ENCODE results near the gene XKR8.
A peak's percentile ranks its signal among the peaks of the same experiment; 100 is the strongest.

The XKR8 gene

DNA sequence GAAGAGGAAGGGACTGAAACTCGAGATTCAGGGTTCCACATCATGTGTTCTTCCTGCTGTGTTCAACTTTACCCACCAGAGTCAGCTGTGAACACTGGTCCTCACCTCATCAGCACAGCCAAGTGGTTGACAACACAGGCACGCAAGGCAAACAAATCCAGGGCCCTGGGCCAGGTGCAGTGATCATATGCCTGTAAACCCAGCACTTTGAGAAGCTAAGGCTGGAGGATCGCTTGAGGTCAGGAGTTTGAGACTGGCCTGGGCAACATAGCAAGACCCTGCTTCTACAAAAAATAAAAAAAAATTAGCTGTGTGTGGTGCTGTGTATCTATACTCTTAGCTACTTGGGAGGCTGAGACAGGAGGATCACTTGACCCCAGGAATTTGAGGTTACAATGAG lies 8.4 kb upstream of the XKR8 start:
- in situ Hi-C loops (cut with HindIII; ENCODE audit: low pct_ligation_motif_present, low pct_unique_long_range_greater_than_20kb, low sequenced_read_pairs): no loop called here
- no peak for DNase-seq

DNA sequence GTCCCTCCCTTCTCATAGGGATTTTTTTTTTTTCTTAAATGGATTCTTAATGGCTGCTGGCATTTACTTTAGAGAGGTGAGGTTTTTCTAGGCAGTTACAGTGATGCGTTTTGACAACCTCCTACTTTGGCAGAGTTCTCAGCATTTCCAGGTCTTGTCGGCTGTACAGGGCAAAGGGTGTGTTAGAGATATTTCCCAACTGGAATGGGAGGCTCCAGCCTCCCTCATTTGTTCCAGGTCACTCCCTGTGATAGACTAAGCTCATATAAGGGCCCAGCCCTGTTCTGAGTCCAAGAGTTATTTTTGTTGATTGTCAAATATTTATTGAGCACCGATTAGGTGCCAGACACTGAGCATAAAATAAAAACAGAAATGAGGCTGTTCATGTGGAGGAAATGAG lies 7.6 kb upstream of the XKR8 start:
- in situ Hi-C loops (cut with HindIII; ENCODE audit: low pct_ligation_motif_present, low pct_unique_long_range_greater_than_20kb, low sequenced_read_pairs): no loop called here
- no peak for DNase-seq

DNA sequence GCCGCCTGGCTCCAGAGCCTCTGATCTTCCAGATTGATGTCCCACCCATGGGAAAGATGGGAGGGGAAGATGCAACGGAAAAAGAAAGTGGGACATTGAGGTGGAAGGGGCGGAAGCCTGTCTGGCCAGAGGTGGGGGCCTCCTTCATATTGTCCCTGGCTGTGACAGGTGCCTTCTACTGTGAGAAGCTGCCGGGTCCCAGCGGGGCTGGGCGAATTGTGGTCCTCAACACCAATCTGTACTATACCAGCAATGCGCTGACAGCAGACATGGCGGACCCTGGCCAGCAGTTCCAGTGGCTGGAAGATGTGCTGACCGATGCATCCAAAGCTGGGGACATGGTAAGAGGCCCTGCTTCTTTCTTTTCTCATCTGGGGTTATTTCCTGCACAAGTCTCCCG lies 5.6 kb upstream of the XKR8 start:
- in situ Hi-C loops (cut with HindIII; ENCODE audit: low pct_ligation_motif_present, low pct_unique_long_range_greater_than_20kb, low sequenced_read_pairs): no loop called here
- DNase-seq: no peak

DNA sequence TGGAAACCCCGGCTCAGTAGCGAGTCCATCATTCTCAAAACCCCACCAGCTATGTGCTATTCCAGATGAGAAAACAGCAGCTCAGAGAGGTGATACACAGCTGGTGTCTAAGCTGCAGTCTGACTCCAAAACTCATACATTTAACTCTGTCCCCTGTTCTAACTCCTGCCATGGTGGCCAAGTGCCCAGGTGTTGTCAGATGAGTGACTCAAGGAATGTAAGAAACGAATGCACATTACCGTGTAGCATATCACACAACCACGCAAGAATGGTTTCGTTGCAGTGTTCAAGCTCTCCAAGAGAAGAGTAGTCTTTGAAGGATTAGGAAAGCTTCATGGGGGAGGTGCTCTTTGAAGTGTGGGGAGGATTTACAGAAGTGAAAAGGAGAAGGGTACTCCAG lies 4.7 kb upstream of the XKR8 start:
- in situ Hi-C loops (cut with HindIII; ENCODE audit: low pct_ligation_motif_present, low pct_unique_long_range_greater_than_20kb, low sequenced_read_pairs): no loop called here
- DNase-seq: no peak

DNA sequence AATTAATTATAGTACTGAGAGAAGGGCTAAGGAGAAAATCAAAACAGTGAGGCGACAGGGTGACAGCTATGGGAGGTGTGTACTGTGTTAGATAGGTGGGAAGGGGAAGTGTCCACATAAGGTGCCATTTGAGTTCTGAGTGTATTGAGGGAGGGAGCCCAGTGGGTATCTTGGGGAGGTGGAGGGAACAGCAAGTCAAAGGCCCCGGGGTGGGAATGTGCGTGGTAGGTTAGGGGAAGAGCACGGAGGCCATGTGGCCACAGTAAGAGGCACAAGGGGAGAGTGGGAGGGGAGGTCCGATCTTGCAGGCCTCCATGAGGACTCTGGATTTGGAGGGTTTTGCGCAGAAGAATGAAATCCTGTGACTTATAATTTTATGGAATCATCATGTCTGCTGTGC lies 3.0 kb upstream of the XKR8 start:
- no peak for DNase-seq
- in situ Hi-C loops (cut with HindIII; ENCODE audit: low pct_ligation_motif_present, low pct_unique_long_range_greater_than_20kb, low sequenced_read_pairs): no loop called here

DNA sequence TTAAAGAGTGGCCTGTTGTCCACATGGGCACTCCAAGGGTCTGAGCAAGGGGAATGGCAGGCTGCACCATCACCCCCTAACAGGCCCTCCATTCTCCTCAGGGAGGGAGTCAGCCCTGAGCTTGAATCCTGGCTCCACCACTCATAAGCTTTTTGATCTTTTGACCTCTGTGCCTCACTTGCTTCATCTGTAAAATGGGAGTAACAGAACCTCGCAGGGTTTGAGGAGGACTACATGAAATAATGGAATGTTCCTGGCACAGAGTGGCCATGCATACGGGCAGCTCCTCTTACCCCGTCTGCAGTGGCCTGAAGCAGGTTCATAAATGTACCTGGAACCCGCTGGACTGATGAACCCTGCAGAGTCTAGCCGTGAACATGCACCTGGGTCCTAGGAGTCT lies 2.1 kb upstream of the XKR8 start:
- DNase-seq: no peak
- in situ Hi-C loops (cut with HindIII; ENCODE audit: low pct_ligation_motif_present, low pct_unique_long_range_greater_than_20kb, low sequenced_read_pairs): no loop called here

DNA sequence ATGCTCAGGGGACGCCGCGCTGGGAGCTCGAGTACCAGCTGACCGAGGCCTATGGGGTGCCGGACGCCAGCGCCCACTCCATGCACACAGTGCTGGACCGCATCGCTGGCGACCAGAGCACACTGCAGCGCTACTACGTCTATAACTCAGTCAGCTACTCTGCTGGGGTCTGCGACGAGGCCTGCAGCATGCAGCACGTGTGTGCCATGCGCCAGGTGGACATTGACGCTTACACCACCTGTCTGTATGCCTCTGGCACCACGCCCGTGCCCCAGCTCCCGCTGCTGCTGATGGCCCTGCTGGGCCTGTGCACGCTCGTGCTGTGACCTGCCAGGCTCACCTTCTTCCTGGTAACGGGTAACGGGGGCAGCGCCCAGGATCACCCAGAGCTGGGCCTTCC lies 1.3 kb upstream of the XKR8 start:
- in situ Hi-C loops (cut with HindIII; ENCODE audit: low pct_ligation_motif_present, low pct_unique_long_range_greater_than_20kb, low sequenced_read_pairs): no loop called here
- no peak for DNase-seq

DNA sequence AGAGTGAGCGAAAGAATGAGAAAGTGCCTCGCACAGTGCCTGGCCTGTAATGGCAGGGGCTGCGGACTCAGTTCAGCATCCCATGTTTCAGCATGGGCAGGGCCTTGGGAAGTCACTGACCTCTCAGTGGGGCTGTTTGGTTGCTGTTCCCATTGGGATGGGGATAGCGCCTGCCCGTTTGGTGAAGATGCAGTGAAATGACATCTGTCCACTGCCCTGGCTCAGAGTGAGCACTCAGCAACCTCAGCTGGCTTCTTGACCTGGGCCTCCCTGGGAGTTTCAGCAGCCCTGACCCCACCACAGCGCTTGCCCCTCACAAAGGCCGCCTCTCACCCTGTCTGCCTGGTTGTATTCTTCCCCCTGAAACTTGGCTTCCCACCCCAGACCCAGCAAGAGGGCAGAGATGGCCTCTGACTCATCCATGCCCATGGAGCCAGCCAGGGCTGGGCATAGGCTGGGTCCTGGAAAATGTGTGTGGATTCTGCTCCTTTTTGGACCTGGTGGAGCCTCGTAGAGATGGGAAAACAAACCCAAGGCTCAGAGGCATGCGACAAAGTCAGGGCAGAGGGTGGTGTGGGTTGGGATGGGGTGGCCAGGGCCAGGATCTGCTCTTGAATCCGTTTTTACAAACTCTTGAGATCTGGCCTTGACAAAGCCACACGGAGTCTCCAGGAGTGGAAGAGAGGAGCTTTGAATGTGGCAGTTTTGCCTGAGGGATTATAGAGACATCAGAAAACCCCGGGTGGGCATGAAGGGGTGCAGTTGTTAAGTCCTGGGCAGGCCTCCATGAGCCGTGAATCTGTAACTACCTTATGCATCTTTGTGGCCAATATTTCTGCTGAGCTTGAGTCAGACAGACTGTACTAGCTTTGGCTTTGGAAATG lies 1.2 kb downstream of the XKR8 start:
- peak; percentile 29 for DNase-seq
- in situ Hi-C loops (cut with HindIII; ENCODE audit: low pct_ligation_motif_present, low pct_unique_long_range_greater_than_20kb, low sequenced_read_pairs): no loop called here

DNA sequence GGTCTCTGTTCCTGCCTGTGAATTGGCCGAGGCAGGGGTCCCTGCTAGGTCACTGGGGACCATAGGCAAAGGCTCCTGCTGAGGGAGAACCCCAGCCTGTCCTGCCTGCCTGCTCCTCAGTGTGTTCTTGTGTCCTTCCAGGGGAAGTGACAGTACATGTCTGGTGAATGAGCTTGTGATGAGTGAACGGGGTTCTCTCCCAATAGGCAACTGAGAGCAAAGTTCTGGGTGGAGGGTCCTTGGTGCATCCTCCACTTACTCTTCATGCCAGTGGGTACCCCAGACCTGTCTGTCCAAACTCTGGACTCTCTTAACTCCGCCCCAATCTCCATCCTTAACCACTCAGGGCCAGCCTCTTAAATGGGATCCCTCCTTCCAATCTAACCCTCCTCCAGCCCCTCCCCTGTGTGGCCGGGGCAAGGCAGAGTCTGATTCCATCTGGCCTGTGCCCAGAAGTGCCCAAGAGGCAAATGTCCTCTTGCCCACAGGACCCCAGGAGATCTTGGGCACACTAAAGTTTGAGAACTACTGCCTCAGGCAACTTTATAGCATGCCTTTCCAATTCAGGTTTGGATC lies 2.0 kb downstream of the XKR8 start:
- peak; percentile 32 for DNase-seq
- in situ Hi-C loops (cut with HindIII; ENCODE audit: low pct_ligation_motif_present, low pct_unique_long_range_greater_than_20kb, low sequenced_read_pairs): no loop called here

DNA sequence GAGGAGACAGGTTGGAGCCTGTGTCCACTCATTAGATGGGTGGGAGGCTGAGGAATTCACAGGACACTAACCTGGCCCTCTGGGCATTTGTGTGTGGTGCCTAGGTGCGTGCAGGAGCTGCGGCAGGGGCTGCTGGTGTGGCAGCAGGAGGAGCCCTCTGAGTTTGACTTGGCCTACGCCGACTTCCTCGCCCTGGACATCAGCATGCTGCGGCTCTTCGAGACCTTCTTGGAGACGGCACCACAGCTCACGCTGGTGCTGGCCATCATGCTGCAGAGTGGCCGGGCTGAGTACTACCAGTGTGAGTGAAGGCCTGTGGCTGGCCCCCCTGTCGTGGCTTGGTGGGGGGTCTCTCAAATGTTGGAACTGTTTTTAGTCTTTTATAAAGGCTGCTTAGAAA lies 3.6 kb downstream of the XKR8 start:
- DNase-seq: no peak
- in situ Hi-C loops (cut with HindIII; ENCODE audit: low pct_ligation_motif_present, low pct_unique_long_range_greater_than_20kb, low sequenced_read_pairs): no loop called here

DNA sequence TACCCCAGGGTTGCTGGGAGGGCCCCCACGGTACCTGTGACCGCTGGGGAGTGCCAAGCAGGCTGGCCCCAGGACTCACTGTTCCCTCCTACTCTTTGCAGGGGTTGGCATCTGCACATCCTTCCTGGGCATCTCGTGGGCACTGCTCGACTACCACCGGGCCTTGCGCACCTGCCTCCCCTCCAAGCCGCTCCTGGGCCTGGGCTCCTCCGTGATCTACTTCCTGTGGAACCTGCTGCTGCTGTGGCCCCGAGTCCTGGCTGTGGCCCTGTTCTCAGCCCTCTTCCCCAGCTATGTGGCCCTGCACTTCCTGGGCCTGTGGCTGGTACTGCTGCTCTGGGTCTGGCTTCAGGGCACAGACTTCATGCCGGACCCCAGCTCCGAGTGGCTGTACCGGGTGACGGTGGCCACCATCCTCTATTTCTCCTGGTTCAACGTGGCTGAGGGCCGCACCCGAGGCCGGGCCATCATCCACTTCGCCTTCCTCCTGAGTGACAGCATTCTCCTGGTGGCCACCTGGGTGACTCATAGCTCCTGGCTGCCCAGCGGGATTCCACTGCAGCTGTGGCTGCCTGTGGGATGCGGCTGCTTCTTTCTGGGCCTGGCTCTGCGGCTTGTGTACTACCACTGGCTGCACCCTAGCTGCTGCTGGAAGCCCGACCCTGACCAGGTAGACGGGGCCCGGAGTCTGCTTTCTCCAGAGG lies 6.8 kb downstream of the XKR8 start:
- no peak for DNase-seq
- in situ Hi-C loops (cut with HindIII; ENCODE audit: low pct_ligation_motif_present, low pct_unique_long_range_greater_than_20kb, low sequenced_read_pairs): no loop called here

DNA sequence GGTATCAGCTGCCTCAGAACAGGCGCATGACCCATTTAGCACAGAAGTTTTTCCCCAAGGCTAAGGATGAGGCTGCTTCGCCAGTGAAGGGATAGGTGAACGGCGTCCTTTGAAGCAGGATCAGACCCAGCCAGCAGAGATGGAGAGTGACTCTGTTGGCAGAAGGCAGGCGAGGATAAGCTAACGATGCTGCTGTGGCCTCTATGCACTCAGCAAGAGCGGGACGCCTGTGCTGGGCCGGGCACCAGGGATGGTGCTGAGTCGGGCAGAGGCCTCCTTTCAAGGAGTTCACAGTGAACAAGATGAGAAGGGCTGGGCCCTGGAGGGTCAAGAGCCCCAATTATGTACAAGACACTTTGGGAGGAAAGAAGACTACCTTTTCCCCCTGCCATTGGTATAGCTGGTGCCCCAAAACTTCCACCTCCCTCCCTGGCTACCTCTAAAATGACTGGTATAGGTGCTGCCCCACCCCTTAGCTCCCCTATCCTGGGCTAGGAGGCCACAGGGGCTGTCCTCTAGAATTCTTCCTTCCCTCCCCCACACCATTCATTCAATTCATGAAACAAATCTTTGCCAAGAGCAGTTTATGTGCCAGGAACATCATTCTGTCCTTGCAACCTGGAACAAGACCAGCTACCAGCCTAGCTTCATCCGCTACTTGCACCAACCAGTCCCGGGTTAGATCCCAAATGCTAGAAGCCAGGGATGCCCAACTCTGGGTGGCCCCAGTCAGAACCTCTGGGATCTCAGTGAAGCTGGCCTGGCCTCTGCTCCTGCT lies 7.5 kb downstream of the XKR8 start:
- in situ Hi-C loops (cut with HindIII; ENCODE audit: low pct_ligation_motif_present, low pct_unique_long_range_greater_than_20kb, low sequenced_read_pairs): no loop called here
- no peak for DNase-seq

DNA sequence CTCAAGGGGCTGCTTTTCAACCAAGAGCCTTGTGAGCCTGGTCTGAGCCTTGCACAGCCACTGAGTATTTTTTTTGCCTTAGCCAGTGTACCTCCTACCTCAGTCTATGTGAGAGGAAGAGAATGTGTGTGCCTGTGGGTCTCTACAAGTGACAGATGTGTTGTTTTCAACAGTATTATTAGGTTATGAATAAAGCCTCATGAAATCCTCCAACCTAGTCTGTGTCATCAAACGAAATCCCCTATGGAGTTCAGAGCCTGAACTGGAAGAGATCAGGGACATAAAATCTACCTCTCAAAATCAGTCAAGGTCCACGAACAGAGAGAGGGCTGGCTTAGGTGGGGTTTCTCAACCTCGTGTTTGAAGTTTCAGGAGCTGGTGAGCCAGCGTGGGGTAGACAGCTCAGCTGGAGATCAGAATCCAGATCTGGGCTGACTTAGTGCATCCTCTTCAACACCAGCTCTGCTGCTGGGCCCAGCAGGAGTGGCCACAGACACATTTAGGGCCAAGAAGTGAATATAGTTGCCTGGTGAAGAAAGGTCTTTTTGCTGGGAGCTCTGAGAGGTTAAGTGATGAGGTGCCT lies 8.2 kb downstream of the XKR8 start:
- in situ Hi-C loops (cut with HindIII; ENCODE audit: low pct_ligation_motif_present, low pct_unique_long_range_greater_than_20kb, low sequenced_read_pairs): no loop called here
- DNase-seq: no peak

DNA sequence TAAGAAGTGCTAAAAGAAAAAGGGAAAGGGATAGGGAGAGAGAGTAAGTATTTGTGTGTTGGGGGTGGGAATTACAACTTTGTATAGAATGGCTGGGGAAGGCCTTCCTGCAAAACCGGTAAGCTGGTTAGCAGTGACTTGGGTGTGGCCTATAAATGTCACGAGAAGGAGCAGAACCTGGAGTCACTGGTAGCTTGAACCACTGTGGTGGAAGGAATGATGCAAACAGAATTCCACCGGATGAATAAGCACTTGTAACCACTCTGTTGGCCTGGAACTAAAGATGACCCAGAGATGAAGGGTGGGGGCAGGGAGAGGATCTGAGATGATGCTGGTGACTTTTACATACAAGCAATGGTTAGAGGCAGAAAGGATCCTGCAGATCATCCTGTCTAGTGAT lies 8.9 kb downstream of the XKR8 start:
- in situ Hi-C loops (cut with HindIII; ENCODE audit: low pct_ligation_motif_present, low pct_unique_long_range_greater_than_20kb, low sequenced_read_pairs): no loop called here
- peak; percentile 70 for DNase-seq

DNA sequence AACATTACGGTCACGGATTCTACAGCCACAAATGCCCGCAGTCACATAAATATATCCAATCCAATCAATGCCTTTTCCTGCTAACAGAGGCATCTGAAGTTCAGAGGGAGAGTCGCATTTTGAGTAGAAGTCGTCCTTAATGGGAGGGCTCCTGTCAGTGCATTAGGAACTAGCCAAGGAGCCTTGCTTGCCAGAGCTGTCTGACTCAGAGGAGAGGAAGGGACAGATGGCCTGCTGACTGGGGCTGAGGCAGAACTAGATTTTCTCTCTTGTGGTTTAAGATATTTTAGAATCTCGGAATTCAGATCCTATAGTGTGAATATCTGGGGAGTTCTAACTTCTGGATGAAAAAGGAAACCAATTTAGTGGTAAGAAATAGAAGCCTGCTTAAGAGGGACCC lies 10.6 kb downstream of the XKR8 start:
- in situ Hi-C loops (cut with HindIII; ENCODE audit: low pct_ligation_motif_present, low pct_unique_long_range_greater_than_20kb, low sequenced_read_pairs): no loop called here
- peak; percentile 31 for DNase-seq

DNA sequence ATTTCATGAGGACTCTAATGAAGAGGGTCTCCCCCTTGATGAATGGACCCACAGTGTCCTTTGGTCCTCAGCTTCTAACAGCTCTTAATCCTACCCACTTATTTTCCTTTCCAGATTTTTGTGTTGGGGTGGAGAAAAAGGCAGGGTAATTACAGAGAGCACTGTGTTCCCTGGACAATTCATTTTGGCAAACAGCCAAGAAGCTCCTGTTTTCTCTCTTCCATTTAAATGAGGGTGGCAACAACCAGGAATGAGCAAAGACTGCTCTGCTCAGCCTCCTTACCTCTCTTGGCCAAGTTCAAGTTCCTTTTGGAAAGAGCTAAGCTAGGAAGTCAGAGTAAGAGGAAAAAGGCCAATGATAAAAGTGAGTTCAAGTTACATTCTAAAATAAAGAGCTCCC lies 11.9 kb downstream of the XKR8 start:
- no peak for DNase-seq
- in situ Hi-C loops (cut with HindIII; ENCODE audit: low pct_ligation_motif_present, low pct_unique_long_range_greater_than_20kb, low sequenced_read_pairs): no loop called here

DNA sequence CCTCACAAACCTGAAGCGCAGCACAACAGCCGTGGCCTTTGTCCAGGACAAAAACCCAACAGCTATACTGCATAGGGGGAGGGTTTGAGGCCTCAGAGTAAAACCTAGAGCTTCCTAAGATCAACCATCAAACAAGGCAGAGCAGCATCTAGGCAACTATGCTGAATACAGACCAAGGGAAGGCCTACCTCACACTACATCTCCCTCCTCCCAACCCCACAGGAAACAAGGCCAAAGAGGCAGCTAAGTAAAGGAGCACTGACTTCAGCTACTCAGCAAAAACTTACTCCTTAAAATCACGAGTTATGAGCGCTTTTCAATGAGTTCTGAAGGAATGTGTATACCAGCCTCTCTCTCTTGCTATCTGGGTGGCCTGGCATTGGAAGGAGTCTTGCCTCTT lies 12.4 kb downstream of the XKR8 start:
- in situ Hi-C loops (cut with HindIII; ENCODE audit: low pct_ligation_motif_present, low pct_unique_long_range_greater_than_20kb, low sequenced_read_pairs): no loop called here
- DNase-seq: no peak

DNA sequence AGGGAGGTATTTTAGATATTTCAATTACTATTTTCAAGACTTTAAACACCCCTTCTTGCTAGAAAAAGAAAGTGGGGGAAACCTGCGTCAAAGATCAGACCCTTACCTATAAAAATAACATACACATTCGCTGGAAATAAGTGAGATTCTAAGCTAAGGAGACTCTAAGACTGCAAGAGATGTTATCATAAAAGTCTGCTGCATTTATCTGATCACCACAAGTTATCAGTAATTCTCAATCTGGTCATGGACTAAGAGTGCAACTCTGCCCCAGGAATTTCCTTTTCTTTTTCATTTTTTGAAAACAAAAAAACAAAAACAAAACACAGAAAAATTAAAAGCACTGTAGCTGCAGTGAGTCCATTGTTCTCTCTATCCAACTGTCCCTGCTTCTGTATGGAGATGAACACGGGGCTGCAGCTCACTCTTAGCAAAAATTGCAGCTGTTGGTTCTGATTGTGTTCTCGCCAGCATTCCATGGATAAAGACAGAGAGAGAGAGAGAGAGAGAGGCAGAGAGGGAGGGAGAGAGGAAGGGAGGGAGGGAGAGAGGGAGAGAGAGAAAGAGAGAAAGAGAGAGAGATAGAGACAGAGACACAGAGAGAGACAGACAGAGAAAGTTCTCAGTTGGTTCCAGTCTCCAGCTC lies 14.1 kb downstream of the XKR8 start:
- DNase-seq: no peak
- in situ Hi-C loops (cut with HindIII; ENCODE audit: low pct_ligation_motif_present, low pct_unique_long_range_greater_than_20kb, low sequenced_read_pairs): no loop called here

Data from ACHN (cell line).